Fibroblast of skin of right quadriceps (primary cell): ENCODE results near the gene ZCCHC13.
"Not testable (repeated sequence)": the region's sequence is repeated elsewhere in the genome, so short reads cannot be mapped to it uniquely, and the experiment has no call there.

Experiments
- DNase-seq: peaks from one replicate; pipeline ENCODE4 v3.0.0-alpha.2; 2013

The ZCCHC13 gene

GRCh38 chrX:74324131-74324530, 20.2 kb downstream of the ZCCHC13 start:
- DNase-seq: no peak

GRCh38 chrX:74325130-74326059, 21.4 kb downstream of the ZCCHC13 start:
- no peak for DNase-seq

- DNase-seq: no peak
Observed at GRCh38 chrX:74338852-74339251, 34.9 kb downstream of the ZCCHC13 start.

- no peak for DNase-seq
Observed at GRCh38 chrX:74340051-74340450, 36.1 kb downstream of the ZCCHC13 start.

GRCh38 chrX:74342211-74342610, 38.2 kb downstream of the ZCCHC13 start:
- not testable (repeated sequence) for DNase-seq

- DNase-seq: peak; percentile 96
Observed at GRCh38 chrX:74343343-74344279, 39.6 kb downstream of the ZCCHC13 start.

GRCh38 chrX:74344280-74344622, 40.3 kb downstream of the ZCCHC13 start:
- DNase-seq: no peak

- DNase-seq: no peak
Observed at GRCh38 chrX:74346088-74346487, 42.1 kb downstream of the ZCCHC13 start.

GRCh38 chrX:74349387-74349786, 45.4 kb downstream of the ZCCHC13 start:
- peak; percentile 76 for DNase-seq

GRCh38 chrX:74351760-74352159, 47.8 kb downstream of the ZCCHC13 start:
- DNase-seq: no peak

- DNase-seq: no peak
Observed at GRCh38 chrX:74353984-74354383, 50.0 kb downstream of the ZCCHC13 start.
